GM11168 (cell line): Measurements from ENCODE around the gene MEAK7.

Experiments used
- in situ Hi-C: fragments of 300-500 bp; cut with MboI; formaldehyde crosslinking; loops from one replicate; pipeline ENCODE4 v1.12.0; 2022; ENCODE audit warnings: low sequenced_read_pairs; ENCODE audit not compliant: unreplicated experiment

Gene MEAK7

GRCh38 chr16:84497418-84498222 is 6.8 kb downstream of the MEAK7 start:
- in situ Hi-C loops = no loop called here

- in situ Hi-C loops = no loop called here
Measured at GRCh38 chr16:84496991-84497390, 7.5 kb downstream of the MEAK7 start.

GRCh38 chr16:84495506-84495905 is 9.0 kb downstream of the MEAK7 start:
- in situ Hi-C loops = no loop called here

GRCh38 chr16:84489131-84489530 is 15.3 kb downstream of the MEAK7 start:
- in situ Hi-C loops = no loop called here

GRCh38 chr16:84487358-84487757 is 17.1 kb downstream of the MEAK7 start:
- in situ Hi-C loops = no loop called here

GRCh38 chr16:84486551-84487235 is 17.8 kb downstream of the MEAK7 start:
- in situ Hi-C loops = no loop called here

- in situ Hi-C loops = no loop called here
Measured at GRCh38 chr16:84486126-84486525, 18.3 kb downstream of the MEAK7 start.

- in situ Hi-C loops = no loop called here
Measured at GRCh38 chr16:84485255-84486010, 19.0 kb downstream of the MEAK7 start.

GRCh38 chr16:84484579-84485254 is 19.7 kb downstream of the MEAK7 start:
- in situ Hi-C loops = no loop called here

GRCh38 chr16:84483882-84484565 is 20.4 kb downstream of the MEAK7 start:
- in situ Hi-C loops = no loop called here

- in situ Hi-C loops = no loop called here
Measured at GRCh38 chr16:84482951-84483881, 21.2 kb downstream of the MEAK7 start.

- in situ Hi-C loops = no loop called here
Measured at GRCh38 chr16:84482001-84482891, 22.2 kb downstream of the MEAK7 start.

GRCh38 chr16:84481051-84481735 is 23.3 kb downstream of the MEAK7 start:
- in situ Hi-C loops = no loop called here

- in situ Hi-C loops = no loop called here
Measured at GRCh38 chr16:84479716-84480450, 24.6 kb downstream of the MEAK7 start.

GRCh38 chr16:84478172-84478947 is 26.1 kb downstream of the MEAK7 start:
- in situ Hi-C loops = no loop called here

- in situ Hi-C loops = no loop called here
Measured at GRCh38 chr16:84477661-84478060, 26.8 kb downstream of the MEAK7 start.
